Right lobe of liver (tissue), 6 donors: Measurements from ENCODE around the gene LPCAT4. TPM values are rescaled to one million over a fixed set of nuclear protein-coding genes. Genes with fewer than 3 reads are reported as not detected.
"Not testable (repeated sequence)": the region's sequence is repeated elsewhere in the genome, so short reads cannot be mapped to it uniquely, and the experiment has no call there.

Experiments used
- ATAC-seq, 4 donors: fragments of 200-7000 bp; cut with Tn5 transposase; one replicate each; pipeline ENCODE4 v1.9.1; 2020; ENCODE audit warnings: mild to moderate bottlenecking in 4 of 4, moderate library complexity in 4 of 4
- DNase-seq, 3 donors: peaks; one replicate each; pipeline ENCODE4 v3.0.0-alpha.2; 2020
- H3K27ac ChIP-seq, 3 donors: fragments of 200-600 bp; one replicate each; pipeline ENCODE4 v1.8.0; 2022
- H3K27me3 ChIP-seq, 2 donors: fragments of 200-600 bp; one replicate each; pipeline ENCODE4 v1.8.0; 2022
- H3K36me3 ChIP-seq, 4 donors: fragments of 200-600 bp; sonication (generic) in 1 of 4; one replicate each; pipeline versions ENCODE4 v1.5.1 to v1.8.0; 2017 to 2022; ENCODE audit warnings: control low read depth in 1 of 4
- H3K4me1 ChIP-seq, 4 donors: fragments of 200-600 bp; sonication (generic) in 1 of 4; one replicate each; pipeline versions ENCODE4 v1.5.1 to v1.8.0; 2017 to 2022; ENCODE audit warnings: control low read depth in 1 of 4
- H3K4me3 ChIP-seq, 3 donors: fragments of 200-600 bp; one replicate each; pipeline ENCODE4 v1.8.0; 2022
- H3K9me3 ChIP-seq, 4 donors: fragments of 200-600 bp; sonication (generic) in 1 of 4; one replicate each; pipeline versions ENCODE4 v1.5.1 to v1.8.0; 2017 to 2022; ENCODE audit warnings: control low read depth in 1 of 4
- CTCF ChIP-seq, 4 donors: fragments of 200-600 bp in 3 of 4; fragments of 450-650 bp in 1 of 4; IDR thresholded peaks; one replicate each; pipeline versions ENCODE4 v1.5.1 to v1.8.0; 2016 to 2022; ENCODE audit warnings: antibody characterized with exemption in 4 of 4, mild to moderate bottlenecking in 2 of 4
- POLR2A ChIP-seq: fragments of 450-650 bp; IDR thresholded peaks from one replicate; pipeline ENCODE4 v1.6.1; 2017; ENCODE audit warnings: antibody characterized with exemption, mild to moderate bottlenecking
- WGBS: methylation state at CpG from one replicate; pipeline ENCODE4 v1.1.6; 2018; ENCODE audit warnings: low coverage, low lambda C conversion rate; ENCODE audit not compliant: insufficient coverage; ENCODE audit errors: missing lambda C conversion rate; 5-methylcytosine and 5-hydroxymethylcytosine counted together
- intact Hi-C, 2 donors: fragments of 100-400 bp; cut with DNase I; formaldehyde crosslinking; loops; one replicate each; pipeline versions ENCODE4 v1.11.2 to v1.14.1; 2022
- total RNA-seq, 6 experiments: library from RNA; depleted of rRNA in 2 of 6; stranded (reverse); fragments of >200 nt in 2 of 6; fragmentation: NEBNext Ultra II Directional in 3 of 6; extraction: Animal tissue kit (Norgen Biotek cat#: 25700) in 3 of 6; gene quantifications; one replicate each; pipeline versions ENCODE4 v1.1.0 to v1.2.4, GENCODE V29; 2016 to 2023
- donor health status: DM: no; HTN: yes; CAD: no.
- donor health status: DM: no; HTN: no; CAD: no.
- donor health status: DM: no; HTN: no; CAD: no.
- donor health status: DM: no; HTN: yes; CAD: no.
- donor health status: DM: no; HTN: yes; CAD: no.

The LPCAT4 gene
- total RNA-seq, 6 experiments from 2014 or later: 3.2 to 6.7 (median 4.5) TPM

- H3K4me3 ChIP-seq: no peak overlapping the region
- TF ChIP-seq POLR2A (no peak), CTCF (IDR thresholded peaks at IDR 0.05) (no peak)
- H3K27me3 ChIP-seq: no peaks in the 10 kb centered on the region
- DNase-seq (no peak), ATAC-seq (no peak)
- no peaks in the 10 kb centered on the region for H3K9me3 ChIP-seq
- H3K36me3 ChIP-seq: no peaks in the 10 kb centered on the region
- no peaks in the 10 kb centered on the region for H3K4me1 ChIP-seq
- intact Hi-C loops: loop anchor here in 1 of 2 donors (10.0 kb wide), 1 partner anchor 237 kb away; the partner anchor contains the start of gene GOLGA8B
- H3K27ac ChIP-seq: no peak overlapping the region
- WGBS: 66% methylated on average over 10 of the region's 13 CpGs
Measured at GRCh38 chr15:34347951-34348638, 18.9 kb downstream of the LPCAT4 start.

GRCh38 chr15:34342737-34343575 lies 24.0 kb downstream of the LPCAT4 start, which contains the start of the genes NOP10 and NUTM1:
Gene NOP10 (minus strand): TSS chr15:34343136. CDS start chr15:34343073, 63 bp downstream.
Gene NUTM1 (plus strand): TSS chr15:34343315. CDS start chr15:34343697, 382 bp downstream.
- Histone ChIP-seq H3K4me1 (peaks cover 0 to 9% (median 0%) of the 10 kb centered on the region in 4 donors), H3K9me3 (no peaks in the 10 kb centered on the region), H3K36me3 (peaks cover 0 to 2% (median 0%) of the 10 kb centered on the region in 4 donors), H3K27ac (peak within 1 kb of the TSS; percentile 81 to 89 (median 83)), H3K27me3 (no peaks in the 10 kb centered on the region), H3K4me3 (peak within 1 kb of the TSS; percentile 48 to 72 (median 63))
- TF ChIP-seq CTCF (IDR thresholded peaks at IDR 0.05) (peak; percentile 94 to 97 (median 96)), POLR2A (peak; percentile 80)
- DNase-seq (peak; percentile 91 to 93 (median 91)), ATAC-seq (peak; percentile 94 to 98 (median 96))
- intact Hi-C loops: loop anchor here in 1 of 2 donors (10.0 kb wide), 1 partner anchor 242 kb away; the partner anchor contains the start of gene GOLGA8B
- WGBS: 3% methylated on average over 35 of the region's 38 CpGs

- not testable (repeated sequence) for H3K36me3 ChIP-seq, H3K27me3 ChIP-seq, ATAC-seq, H3K4me1 ChIP-seq, DNase-seq, H3K9me3 ChIP-seq
- intact Hi-C loops: loop anchor here in 1 of 2 donors (10.0 kb wide), 1 partner anchor 243 kb away; the partner anchor contains the start of gene GOLGA8B
- Histone ChIP-seq H3K27ac (peak overlapping the region; percentile 81 to 89 (median 83)), H3K4me3 (peak overlapping the region; percentile 48 to 72 (median 63))
- WGBS: 25% methylated on average over 22 of the region's 26 CpGs
Measured at GRCh38 chr15:34342213-34342736, 24.7 kb downstream of the LPCAT4 start.

GRCh38 chr15:34341381-34342212 lies 25.4 kb downstream of the LPCAT4 start:
- no peak overlapping the region for H3K27ac ChIP-seq
- H3K4me1 ChIP-seq: peaks cover 0 to 12% (median 0%) of the 10 kb centered on the region in 4 donors
- no peaks in the 10 kb centered on the region for H3K9me3 ChIP-seq
- TF ChIP-seq CTCF (IDR thresholded peaks at IDR 0.05) (no peak), POLR2A (no peak)
- DNase-seq: no peak
- no peaks in the 10 kb centered on the region for H3K27me3 ChIP-seq
- ATAC-seq: no peak
- 82% methylated on average over 9 of the region's 15 CpGs for WGBS
- intact Hi-C loops: loop anchor here in 1 of 2 donors (10.0 kb wide), 1 partner anchor 243 kb away; the partner anchor contains the start of gene GOLGA8B
- H3K4me3 ChIP-seq: peak overlapping the region in 2 of 3 donors; percentile 48 to 72
- peaks cover 0 to 2% (median 0%) of the 10 kb centered on the region in 4 donors for H3K36me3 ChIP-seq
